Measurements from ENCODE around the gene XPO4. TPM values are rescaled to one million over a fixed set of nuclear protein-coding genes. Genes with fewer than 3 reads are reported as not detected.
A peak's percentile ranks its signal among the peaks of the same experiment; 100 is the strongest.
"Not testable (repeated sequence)": the region's sequence is repeated elsewhere in the genome, so short reads cannot be mapped to it uniquely, and the experiment has no call there.

Gene XPO4
- total RNA-seq, 1 donor from 2014 or later: 11.5 TPM

DNA sequence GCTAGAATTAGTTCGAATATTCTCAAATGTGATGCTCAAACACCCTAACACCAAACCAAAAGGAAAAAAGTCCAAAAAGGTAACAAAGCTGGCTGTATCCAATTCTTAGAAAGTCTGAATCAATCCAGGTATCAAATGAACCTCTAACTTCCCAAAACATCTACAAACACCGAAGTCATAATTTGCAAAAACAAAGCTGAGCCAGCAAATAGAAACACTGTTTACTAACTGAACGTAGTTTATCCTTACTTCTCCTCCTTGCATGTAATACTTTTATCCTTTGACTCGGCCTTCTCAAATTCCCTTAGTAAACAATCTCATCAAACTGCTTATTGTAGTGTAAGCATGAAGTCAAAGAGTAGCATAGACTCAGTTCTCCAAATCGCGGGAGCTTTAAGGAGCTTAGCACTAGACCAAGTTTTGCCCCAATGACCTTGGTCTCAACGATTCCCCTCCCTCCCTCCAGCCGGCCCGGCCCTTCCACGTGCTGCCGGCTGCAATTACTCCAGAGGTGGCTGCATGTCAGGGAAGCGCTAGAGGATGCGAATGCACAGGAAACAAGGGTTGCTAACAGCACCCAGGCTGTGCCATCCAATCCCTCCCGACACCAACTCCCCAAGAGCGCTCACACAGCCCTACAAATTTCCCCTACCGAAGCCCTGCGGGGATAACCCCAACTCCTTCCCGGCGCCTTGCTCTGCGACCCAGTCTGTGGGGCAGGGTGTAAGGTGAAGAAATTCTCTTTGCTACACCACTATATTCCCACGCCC, 693 bp downstream of the XPO4 start:
- peak overlapping the region; percentile 92 for H3K27ac Mint-ChIP-seq (ENCODE audit: unreplicated experiment)
- H3K4me1 Mint-ChIP-seq (ENCODE audit: low read depth): peaks cover 22% of the 10 kb centered on the region
- no peaks in the 10 kb centered on the region for H3K27me3 Mint-ChIP-seq (ENCODE audit: low read depth)
- H3K9me3 Mint-ChIP-seq (ENCODE audit: low read depth): no peaks in the 10 kb centered on the region
- no peaks in the 10 kb centered on the region for H3K36me3 Mint-ChIP-seq (ENCODE audit: low read depth)
- peak overlapping the region; percentile 82 for H3K4me3 Mint-ChIP-seq (ENCODE audit: unreplicated experiment)
- TF ChIP-seq, protein P1, sequence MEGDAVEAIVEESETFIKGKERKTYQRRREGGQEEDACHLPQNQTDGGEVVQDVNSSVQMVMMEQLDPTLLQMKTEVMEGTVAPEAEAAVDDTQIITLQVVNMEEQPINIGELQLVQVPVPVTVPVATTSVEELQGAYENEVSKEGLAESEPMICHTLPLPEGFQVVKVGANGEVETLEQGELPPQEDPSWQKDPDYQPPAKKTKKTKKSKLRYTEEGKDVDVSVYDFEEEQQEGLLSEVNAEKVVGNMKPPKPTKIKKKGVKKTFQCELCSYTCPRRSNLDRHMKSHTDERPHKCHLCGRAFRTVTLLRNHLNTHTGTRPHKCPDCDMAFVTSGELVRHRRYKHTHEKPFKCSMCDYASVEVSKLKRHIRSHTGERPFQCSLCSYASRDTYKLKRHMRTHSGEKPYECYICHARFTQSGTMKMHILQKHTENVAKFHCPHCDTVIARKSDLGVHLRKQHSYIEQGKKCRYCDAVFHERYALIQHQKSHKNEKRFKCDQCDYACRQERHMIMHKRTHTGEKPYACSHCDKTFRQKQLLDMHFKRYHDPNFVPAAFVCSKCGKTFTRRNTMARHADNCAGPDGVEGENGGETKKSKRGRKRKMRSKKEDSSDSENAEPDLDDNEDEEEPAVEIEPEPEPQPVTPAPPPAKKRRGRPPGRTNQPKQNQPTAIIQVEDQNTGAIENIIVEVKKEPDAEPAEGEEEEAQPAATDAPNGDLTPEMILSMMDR (IDR thresholded peaks at IDR 0.05): no peak
- no peak for DNase-seq (ENCODE audit: low spot score)

DNA sequence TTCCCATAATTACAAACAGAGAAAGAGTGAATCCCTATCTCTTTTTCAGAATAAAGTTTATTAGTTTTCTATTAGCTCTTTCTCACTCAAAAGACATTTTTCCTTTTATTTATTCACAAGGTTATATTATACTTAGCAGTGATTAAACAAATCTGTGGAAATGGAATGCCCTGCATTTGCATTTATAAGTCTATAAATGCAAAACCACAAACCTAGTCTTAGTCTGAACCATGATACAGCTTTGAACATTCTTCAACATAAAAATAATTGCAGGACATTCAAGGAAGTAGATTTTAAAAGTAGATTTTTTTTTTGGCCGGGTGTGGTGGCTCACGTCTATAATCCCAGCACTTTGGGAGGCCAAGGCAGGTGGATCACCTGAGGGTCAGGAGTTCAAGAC, 8.3 kb downstream of the XPO4 start:
- TF ChIP-seq, protein P1 (IDR thresholded peaks at IDR 0.05): no peak
- DNase-seq (ENCODE audit: low spot score): no peak
- Mint-ChIP-seq H3K9me3 (ENCODE audit: low read depth) (no peaks in the 10 kb centered on the region), H3K4me1 (ENCODE audit: low read depth) (no peaks in the 10 kb centered on the region), H3K27me3 (ENCODE audit: low read depth) (no peaks in the 10 kb centered on the region), H3K36me3 (ENCODE audit: low read depth) (no peaks in the 10 kb centered on the region), H3K27ac (ENCODE audit: unreplicated experiment) (no peak overlapping the region), H3K4me3 (ENCODE audit: unreplicated experiment) (no peak overlapping the region)

DNA sequence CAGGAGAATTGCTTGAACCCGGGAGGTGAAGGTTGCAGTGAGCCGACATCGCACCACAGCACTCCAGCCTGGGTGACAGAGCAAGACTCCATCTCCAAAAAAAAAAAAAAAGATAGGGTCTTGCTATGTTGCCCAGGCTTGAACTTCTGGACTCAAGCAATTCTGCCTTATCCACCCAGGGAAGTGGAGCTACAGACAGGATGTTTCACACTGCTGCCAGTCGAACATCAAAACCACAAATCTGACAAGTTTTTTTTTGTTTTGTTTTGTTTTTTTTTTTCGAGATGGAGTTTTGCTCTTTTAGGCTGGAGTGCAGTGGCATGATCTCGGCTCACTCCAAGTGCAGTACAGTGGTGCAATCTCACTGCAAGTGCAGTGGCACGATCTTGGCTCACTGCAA, 10.8 kb downstream of the XPO4 start:
- Mint-ChIP-seq H3K27ac (ENCODE audit: unreplicated experiment) (no peak overlapping the region), H3K27me3 (ENCODE audit: low read depth) (no peaks in the 10 kb centered on the region), H3K9me3 (ENCODE audit: low read depth) (no peaks in the 10 kb centered on the region), H3K4me1 (ENCODE audit: low read depth) (no peaks in the 10 kb centered on the region), H3K4me3 (ENCODE audit: unreplicated experiment) (no peak overlapping the region), H3K36me3 (ENCODE audit: low read depth) (no peaks in the 10 kb centered on the region)
- DNase-seq (ENCODE audit: low spot score): no peak
- TF ChIP-seq, protein P1 (IDR thresholded peaks at IDR 0.05): no peak

DNA sequence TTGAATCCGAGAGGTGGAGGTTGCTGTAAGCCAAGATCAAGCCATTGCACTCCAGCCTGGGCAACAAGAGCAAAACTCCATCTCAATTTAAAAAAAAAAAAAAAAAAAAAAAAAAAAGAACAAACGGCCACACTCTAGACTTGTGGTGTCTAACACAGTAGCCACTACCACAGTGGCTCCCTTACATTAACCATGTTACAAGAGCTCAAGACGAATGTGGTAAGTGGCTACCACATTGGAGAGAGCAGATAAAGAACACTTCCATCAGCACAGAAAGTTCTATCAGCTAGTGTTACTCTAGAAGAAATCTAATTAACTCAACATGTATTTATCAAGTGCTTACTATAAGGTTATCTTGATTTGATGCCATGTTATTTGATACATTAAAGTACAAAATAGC, 11.5 kb downstream of the XPO4 start:
- no peak overlapping the region for H3K27ac Mint-ChIP-seq (ENCODE audit: unreplicated experiment)
- no peaks in the 10 kb centered on the region for H3K4me1 Mint-ChIP-seq (ENCODE audit: low read depth)
- H3K36me3 Mint-ChIP-seq (ENCODE audit: low read depth): no peaks in the 10 kb centered on the region
- no peak for DNase-seq (ENCODE audit: low spot score)
- no peaks in the 10 kb centered on the region for H3K9me3 Mint-ChIP-seq (ENCODE audit: low read depth)
- no peaks in the 10 kb centered on the region for H3K27me3 Mint-ChIP-seq (ENCODE audit: low read depth)
- TF ChIP-seq, protein P1 (IDR thresholded peaks at IDR 0.05): no peak
- no peak overlapping the region for H3K4me3 Mint-ChIP-seq (ENCODE audit: unreplicated experiment)

DNA sequence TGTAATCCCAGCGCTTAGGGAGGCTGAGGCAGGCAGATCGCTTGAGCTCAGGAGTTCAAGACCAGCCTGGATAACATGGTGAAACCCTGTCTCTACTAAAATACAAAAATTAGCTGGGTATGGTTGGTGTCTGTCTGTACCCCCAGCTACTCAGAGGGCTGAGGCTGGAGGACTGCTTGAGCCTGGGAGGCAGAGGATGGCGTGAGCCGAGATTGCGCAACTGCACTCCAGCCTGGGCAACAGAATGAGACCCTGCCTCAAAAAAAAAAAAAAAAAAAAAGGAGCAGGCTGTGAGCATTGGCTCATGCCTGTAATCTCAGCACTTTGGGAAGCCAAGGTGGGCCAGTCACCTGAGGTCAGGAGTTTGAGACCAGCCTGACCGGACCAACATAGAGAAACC, 12.0 kb downstream of the XPO4 start:
- H3K9me3 Mint-ChIP-seq (ENCODE audit: low read depth); H3K27ac Mint-ChIP-seq (ENCODE audit: unreplicated experiment); H3K4me1 Mint-ChIP-seq (ENCODE audit: low read depth); H3K4me3 Mint-ChIP-seq (ENCODE audit: unreplicated experiment); DNase-seq (ENCODE audit: low spot score); H3K36me3 Mint-ChIP-seq (ENCODE audit: low read depth); H3K27me3 Mint-ChIP-seq (ENCODE audit: low read depth): not testable (repeated sequence)

DNA sequence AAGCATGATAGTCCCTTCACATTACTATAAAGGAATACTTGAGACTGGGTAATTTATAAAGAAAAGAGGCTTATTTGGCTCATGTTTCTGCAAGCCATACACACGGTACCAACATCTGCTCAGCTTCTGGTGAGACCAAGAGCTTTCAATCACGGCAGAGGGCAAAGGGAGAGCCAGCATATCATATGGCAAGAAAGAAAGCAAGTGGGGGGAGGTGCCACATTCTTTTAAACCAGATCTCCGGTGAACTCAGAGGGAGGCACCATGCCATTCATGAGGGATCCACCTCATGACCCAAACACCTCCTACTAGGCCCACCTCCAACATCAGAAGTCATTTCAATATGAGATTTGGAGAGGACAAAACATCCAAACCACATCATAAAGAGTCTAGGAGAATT, 20.3 kb downstream of the XPO4 start:
- peak overlapping the region; percentile 41 for H3K27ac Mint-ChIP-seq (ENCODE audit: unreplicated experiment)
- H3K36me3 Mint-ChIP-seq (ENCODE audit: low read depth): no peaks in the 10 kb centered on the region
- H3K27me3 Mint-ChIP-seq (ENCODE audit: low read depth): no peaks in the 10 kb centered on the region
- H3K4me1 Mint-ChIP-seq (ENCODE audit: low read depth): peaks cover 17% of the 10 kb centered on the region
- H3K4me3 Mint-ChIP-seq (ENCODE audit: unreplicated experiment): no peak overlapping the region
- peaks cover under 1% of the 10 kb centered on the region for H3K9me3 Mint-ChIP-seq (ENCODE audit: low read depth)
- TF ChIP-seq, protein P1 (IDR thresholded peaks at IDR 0.05): no peak
- no peak for DNase-seq (ENCODE audit: low spot score)

All from chondrocyte (in vitro differentiated cells).